ENCODE measurements around the gene ADGRG4.

DNA sequence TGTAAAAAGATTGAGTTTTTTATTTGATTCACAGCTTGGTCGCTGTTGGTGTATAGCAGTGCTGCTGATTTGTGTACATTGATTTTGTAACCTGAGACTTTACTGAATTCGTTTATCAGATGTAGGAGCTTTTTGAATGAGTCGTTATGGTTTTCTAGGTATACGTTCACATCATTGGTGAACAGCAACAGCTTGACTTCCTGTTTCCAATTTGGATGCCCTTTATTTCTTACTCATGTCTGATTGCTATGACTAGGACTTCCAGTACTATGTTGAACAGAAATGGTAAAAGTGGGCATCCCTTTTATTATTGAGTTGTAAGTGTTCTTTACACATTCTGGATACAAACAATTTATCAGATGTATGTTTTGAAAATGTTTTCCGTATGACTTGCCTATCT lies 76.0 kb downstream of the ADGRG4 start:
- TF ChIP-seq, protein P1, sequence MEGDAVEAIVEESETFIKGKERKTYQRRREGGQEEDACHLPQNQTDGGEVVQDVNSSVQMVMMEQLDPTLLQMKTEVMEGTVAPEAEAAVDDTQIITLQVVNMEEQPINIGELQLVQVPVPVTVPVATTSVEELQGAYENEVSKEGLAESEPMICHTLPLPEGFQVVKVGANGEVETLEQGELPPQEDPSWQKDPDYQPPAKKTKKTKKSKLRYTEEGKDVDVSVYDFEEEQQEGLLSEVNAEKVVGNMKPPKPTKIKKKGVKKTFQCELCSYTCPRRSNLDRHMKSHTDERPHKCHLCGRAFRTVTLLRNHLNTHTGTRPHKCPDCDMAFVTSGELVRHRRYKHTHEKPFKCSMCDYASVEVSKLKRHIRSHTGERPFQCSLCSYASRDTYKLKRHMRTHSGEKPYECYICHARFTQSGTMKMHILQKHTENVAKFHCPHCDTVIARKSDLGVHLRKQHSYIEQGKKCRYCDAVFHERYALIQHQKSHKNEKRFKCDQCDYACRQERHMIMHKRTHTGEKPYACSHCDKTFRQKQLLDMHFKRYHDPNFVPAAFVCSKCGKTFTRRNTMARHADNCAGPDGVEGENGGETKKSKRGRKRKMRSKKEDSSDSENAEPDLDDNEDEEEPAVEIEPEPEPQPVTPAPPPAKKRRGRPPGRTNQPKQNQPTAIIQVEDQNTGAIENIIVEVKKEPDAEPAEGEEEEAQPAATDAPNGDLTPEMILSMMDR (IDR thresholded peaks at IDR 0.05) = no peak
- TF ChIP-seq POLR2AphosphoS5 (IDR thresholded peaks at IDR 0.05) (no peak), POLR2A (IDR thresholded peaks at IDR 0.05) (no peak), EP300 (IDR thresholded peaks at IDR 0.05) (no peak)
